H1 (cell line): ENCODE data around the gene TRAF6. TPM values are rescaled to one million over a fixed set of nuclear protein-coding genes. Genes with fewer than 3 reads are reported as not detected.

Experiments used
- CTCF ChIA-PET: fragments of 300-600 bp; sonication (Branson Sonifier 250); formaldehyde crosslinking; loops from one replicate; lab custom pipeline; 2021; ENCODE audit not compliant: partially characterized antibody; lab: Charles Lee
- POLR2A ChIA-PET: fragments of 300-600 bp; sonication (Branson Sonifier 250); formaldehyde crosslinking; loops from one replicate; lab custom pipeline; 2021; ENCODE audit warnings: inconsistent platforms; ENCODE audit not compliant: partially characterized antibody; lab: Charles Lee
- DNase-seq, 2 experiments: peaks; one replicate each; pipeline versions ENCODE4 v3.0.0 to v3.0.0-alpha.2; 2010 to 2022; ENCODE audit warnings: low spot score in 2 of 2, low read depth in 1 of 2, mixed read lengths in 1 of 2
- FAIRE-seq: peaks from 2 replicates; lab custom pipeline; 2011; peaks lifted over from hg19 to GRCh38; lab: Jason Lieb, UNC
- H2AFZ ChIP-seq: 2 replicates; pipeline ENCODE4 v1.8.1; 2012; ENCODE audit warnings: low read length, inconsistent platforms
- H2AK5ac ChIP-seq: 2 replicates; pipeline ENCODE4 v1.6.1; 2013; ENCODE audit warnings: low read depth, low read length
- H2BK120ac ChIP-seq: replicated peaks from 2 replicates; pipeline ENCODE3; 2013; ENCODE audit warnings: low read depth, low read length, inconsistent platforms
- H2BK12ac ChIP-seq: 2 replicates; pipeline ENCODE4 v1.6.1; 2013; ENCODE audit warnings: low read depth, low read length
- H2BK15ac ChIP-seq: 2 replicates; pipeline ENCODE4 v1.6.1; 2013; ENCODE audit warnings: low read length
- H2BK20ac ChIP-seq: 2 replicates; pipeline ENCODE4 v1.6.1; 2013; ENCODE audit warnings: low read length
- H2BK5ac ChIP-seq: 2 replicates; pipeline ENCODE4 v1.6.1; 2013; ENCODE audit warnings: low read depth, low read length
- H3K14ac ChIP-seq: 2 replicates; pipeline ENCODE4 v1.6.1; 2013; ENCODE audit warnings: inconsistent platforms; ENCODE audit not compliant: insufficient read length
- H3K18ac ChIP-seq: 2 replicates; pipeline ENCODE4 v1.6.1; 2013; ENCODE audit warnings: low read length; ENCODE audit errors: extremely low read depth
- H3K23ac ChIP-seq: 2 replicates; pipeline ENCODE4 v1.6.1; 2013; ENCODE audit warnings: inconsistent platforms; ENCODE audit not compliant: insufficient read length
- H3K23me2 ChIP-seq: 2 replicates; pipeline ENCODE4 v1.6.1; 2013; ENCODE audit warnings: low read depth, low read length
- H3K27ac ChIP-seq: 2 replicates; pipeline ENCODE4 v1.6.1; 2011; ENCODE audit warnings: low read depth, low read length, inconsistent platforms
- H3K27me3 ChIP-seq, 4 experiments: replicated peaks in 1 of 4; 1 replicate in 1 of 4; 2 replicates in 3 of 4; pipeline versions ENCODE4 v1.6.1 to v1.8.1; 2011 to 2013; ENCODE audit warnings: low read length in 3 of 4, mild to moderate bottlenecking in 3 of 4, inconsistent platforms in 2 of 4, mixed read lengths in 2 of 4, moderate library complexity in 1 of 4; ENCODE audit not compliant: control insufficient read depth in 3 of 4, insufficient read depth in 3 of 4; ENCODE audit errors: extremely low read depth in 1 of 4
- H3K36me3 ChIP-seq, 4 experiments: 2 replicates each; pipeline versions ENCODE4 v1.6.1 to v1.8.1; 2011 to 2013; ENCODE audit warnings: mild to moderate bottlenecking in 4 of 4, low read length in 3 of 4, moderate library complexity in 2 of 4, control low read depth in 1 of 4, inconsistent platforms in 1 of 4; ENCODE audit not compliant: insufficient read depth in 4 of 4, control insufficient read depth in 2 of 4
- H3K4ac ChIP-seq: replicated peaks from 2 replicates; pipeline ENCODE3; 2013; ENCODE audit warnings: low read length, low read depth, mixed read lengths, inconsistent platforms; ENCODE audit not compliant: insufficient read length
- H3K4me1 ChIP-seq, 4 experiments: replicated peaks in 1 of 4; 1 replicate in 1 of 4; 2 replicates in 3 of 4; pipeline versions ENCODE4 v1.6.1 to v1.8.1; 2011 to 2013; ENCODE audit warnings: low read length in 3 of 4, inconsistent platforms in 2 of 4, mixed read lengths in 1 of 4; ENCODE audit not compliant: insufficient read depth in 4 of 4, control insufficient read depth in 3 of 4
- H3K4me2 ChIP-seq, 2 experiments: 2 replicates each; pipeline versions ENCODE4 v1.6.1 to v1.8.1; 2011 to 2013; ENCODE audit warnings: low read depth in 2 of 2, low read length in 2 of 2, control low read depth in 1 of 2, inconsistent platforms in 1 of 2, mild to moderate bottlenecking in 1 of 2; ENCODE audit not compliant: insufficient read depth in 1 of 2
- H3K4me3 ChIP-seq, 4 experiments: fragments of 200-600, 300-600 bp in 1 of 4; sonication (generic), shearing (Covaris generic), sonication (Bioruptor Twin) in 1 of 4; 2 replicates each; pipeline versions ENCODE4 v1.5.1 to v1.8.1; 2011 to 2016; ENCODE audit warnings: low read length in 4 of 4, low read depth in 3 of 4, control low read depth in 2 of 4, inconsistent platforms in 2 of 4, mild to moderate bottlenecking in 2 of 4, mixed read lengths in 1 of 4, moderate library complexity in 1 of 4; ENCODE audit not compliant: insufficient read depth in 2 of 4; ENCODE audit errors: extremely low read depth in 1 of 4
- H3K56ac ChIP-seq: replicated peaks from 2 replicates; pipeline ENCODE3; 2013; ENCODE audit warnings: low read depth, mild to moderate bottlenecking, mixed read lengths, low read length, inconsistent platforms; ENCODE audit not compliant: insufficient read length
- H3K79me1 ChIP-seq: 2 replicates; pipeline ENCODE4 v1.6.1; 2013; ENCODE audit warnings: low read depth, low read length, control low read depth
- H3K79me2 ChIP-seq, 2 experiments: 2 replicates each; pipeline versions ENCODE4 v1.6.1 to v1.8.1; 2012 to 2013; ENCODE audit warnings: low read length in 2 of 2, mild to moderate bottlenecking in 2 of 2, inconsistent platforms in 1 of 2; ENCODE audit not compliant: insufficient read depth in 2 of 2, control insufficient read depth in 1 of 2
- H3K9ac ChIP-seq, 4 experiments: replicated peaks in 1 of 4; 1 replicate in 1 of 4; 2 replicates in 3 of 4; pipeline versions ENCODE4 v1.6.1 to v1.8.1; 2011 to 2013; ENCODE audit warnings: low read depth in 3 of 4, low read length in 3 of 4, control low read depth in 2 of 4, mild to moderate bottlenecking in 2 of 4, moderate library complexity in 2 of 4, inconsistent platforms in 1 of 4; ENCODE audit errors: extremely low read depth in 1 of 4
- H3K9me3 ChIP-seq, 2 experiments: 2 replicates each; pipeline versions ENCODE4 v1.6.1 to v1.8.1; 2012 to 2013; ENCODE audit warnings: mild to moderate bottlenecking in 2 of 2, moderate library complexity in 2 of 2, control low read depth in 1 of 2, inconsistent platforms in 1 of 2, low read depth in 1 of 2, low read length in 1 of 2, mixed read lengths in 1 of 2; ENCODE audit not compliant: insufficient read depth in 2 of 2
- H4K20me1 ChIP-seq, 2 experiments: replicated peaks in 1 of 2; 2 replicates each; pipeline versions ENCODE3 to v1.8.1; 2011 to 2013; ENCODE audit warnings: inconsistent platforms in 2 of 2, low read length in 2 of 2, mild to moderate bottlenecking in 1 of 2; ENCODE audit not compliant: insufficient read depth in 2 of 2, control insufficient read depth in 1 of 2
- H4K5ac ChIP-seq: 2 replicates; pipeline ENCODE4 v1.6.1; 2013; ENCODE audit warnings: low read length, low read depth, mixed read lengths, inconsistent platforms; ENCODE audit not compliant: insufficient read length
- H4K8ac ChIP-seq: 2 replicates; pipeline ENCODE4 v1.8.0; 2013; ENCODE audit warnings: mild to moderate bottlenecking, moderate library complexity, low read length, inconsistent platforms; ENCODE audit not compliant: insufficient read depth; ENCODE audit errors: extremely low read depth
- H4K91ac ChIP-seq: replicated peaks from 2 replicates; pipeline ENCODE3; 2013; ENCODE audit warnings: low read length, mixed read lengths, inconsistent platforms; ENCODE audit not compliant: insufficient read length
- ASH2L ChIP-seq: fragments of 200-600, 300-600 bp; sonication (generic); IDR thresholded peaks from one replicate; pipeline ENCODE4 v1.7.1; 2017; ENCODE audit warnings: low read length
- CBX5 ChIP-seq: fragments of 300-800, 300-1000 bp; sonication (generic); IDR thresholded peaks from 2 replicates; pipeline ENCODE4 v1.7.1; 2016; ENCODE audit warnings: antibody characterized with exemption, low read length, low read depth
- CEBPB ChIP-seq: IDR thresholded peaks from 2 replicates; pipeline ENCODE4 v1.6.1; 2012; ENCODE audit warnings: low read depth, low read length
- CTBP2 ChIP-seq: IDR thresholded peaks from 2 replicates; pipeline ENCODE4 v1.7.0; 2011; ENCODE audit warnings: borderline replicate concordance, mild to moderate bottlenecking, moderate library complexity, mixed read lengths, low read length; ENCODE audit not compliant: insufficient read depth, insufficient read length
- FOSL1 ChIP-seq: IDR thresholded peaks from 2 replicates; pipeline ENCODE4 v1.6.1; 2011; ENCODE audit warnings: mild to moderate bottlenecking, low read depth, low read length, moderate library complexity; ENCODE audit not compliant: insufficient read depth
- NANOG ChIP-seq: IDR thresholded peaks from 2 replicates; pipeline ENCODE4 v1.6.1; 2011; ENCODE audit warnings: low read length, low read depth, mild to moderate bottlenecking, inconsistent platforms; ENCODE audit not compliant: insufficient read depth, poor library complexity, severe bottlenecking
- RFX5 ChIP-seq: IDR thresholded peaks from 2 replicates; pipeline ENCODE4 v1.6.1; 2011; ENCODE audit warnings: low read depth, low read length, improper control_type of control experiment, borderline replicate concordance
- SRF ChIP-seq: IDR thresholded peaks from 2 replicates; pipeline ENCODE4 v1.6.1; 2011; ENCODE audit warnings: mild to moderate bottlenecking, low read depth, low read length, moderate library complexity
- TBP ChIP-seq: IDR thresholded peaks from 2 replicates; pipeline ENCODE4 v1.6.1; 2011; ENCODE audit warnings: low read depth, low read length, improper control_type of control experiment
- WGBS, 2 experiments: shearing (Covaris generic) in 1 of 2; methylation state at CpG; one replicate each; pipeline versions ENCODE4 v1.1.6 to v1.1.7; 2013 to 2015; ENCODE audit warnings: low lambda C conversion rate in 2 of 2, mixed read lengths in 2 of 2, inconsistent platforms in 1 of 2, low coverage in 1 of 2, missing lambda C conversion rate in 1 of 2; ENCODE audit not compliant: insufficient replicate concordance in 2 of 2, insufficient coverage in 1 of 2, insufficient read length in 1 of 2; ENCODE audit errors: extremely low coverage in 1 of 2, missing lambda C conversion rate in 1 of 2; 5-methylcytosine and 5-hydroxymethylcytosine counted together
- polyA plus RNA-seq, 7 experiments: library from polyadenylated mRNA; depleted of rRNA in 3 of 7; stranded (reverse) in 5 of 7; unstranded in 2 of 7; fragments of >200 nt in 5 of 7; fragments of 200-250 nt in 2 of 7; gene quantifications; 1 replicate in 5 of 7; 2 replicates in 1 of 7; 4 replicates in 1 of 7; pipeline versions ENCODE4 v1.2.1 to v1.2.3, GENCODE V29; 2011 to 2013; ENCODE audit warnings: missing spikeins in 2 of 7, mixed read lengths in 2 of 7
- total RNA-seq: library from RNA; stranded (reverse); fragmentation: NEBNext Ultra II Directional; extraction: Animal tissue kit (Norgen Biotek cat#: 25700); gene quantifications from 2 replicates; pipeline ENCODE4 v1.2.1, GENCODE V29; 2021

The TRAF6 gene
- total and polyA plus RNA-seq, 2 of the 8 experiments (the other 6 are each of a cell fraction or from before 2014, with no cell fraction given), result 4.6 to 8.8 TPM

DNA sequence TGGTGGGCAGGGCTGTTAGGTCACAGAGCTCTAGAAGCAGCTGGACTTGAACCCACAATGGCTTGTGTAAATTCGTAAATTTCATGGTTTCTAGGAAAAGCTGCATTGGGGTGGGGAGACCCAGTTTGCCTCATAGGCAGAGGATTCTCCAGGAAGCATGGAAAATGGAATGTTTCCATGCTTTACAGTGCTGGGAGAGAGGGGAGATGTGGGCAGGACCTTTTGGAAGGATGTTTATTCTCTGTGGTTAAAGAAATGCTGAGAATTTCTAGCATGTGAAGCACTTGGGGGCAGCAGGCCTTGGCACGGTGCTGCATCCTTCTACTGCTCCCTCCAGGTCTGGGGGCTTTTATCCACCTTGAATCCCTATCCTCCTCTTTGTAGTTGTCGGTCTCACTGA is 46.3 kb downstream of the TRAF6 start:
- no peak overlapping the region for H4K5ac ChIP-seq
- H2AK5ac ChIP-seq, result no peak overlapping the region
- no peaks in the 10 kb centered on the region for H3K27me3 ChIP-seq
- no peak overlapping the region for H3K4me3 ChIP-seq
- H3K79me2 ChIP-seq, result no peaks in the 10 kb centered on the region
- no peaks in the 10 kb centered on the region for H3K79me1 ChIP-seq
- H3K56ac ChIP-seq, result no peak overlapping the region
- H2BK20ac ChIP-seq, result no peak overlapping the region
- H3K4ac ChIP-seq, result no peak overlapping the region
- H2BK120ac ChIP-seq, result no peak overlapping the region
- H3K23ac ChIP-seq, result no peak overlapping the region
- no peak for FAIRE-seq
- H4K20me1 ChIP-seq, result no peaks in the 10 kb centered on the region
- H3K14ac ChIP-seq, result no peak overlapping the region
- H3K23me2 ChIP-seq, result no peaks in the 10 kb centered on the region
- H4K91ac ChIP-seq, result no peak overlapping the region
- TF ChIP-seq SRF (no peak), NANOG (no peak), CEBPB (no peak), TBP (no peak), CTBP2 (no peak), ASH2L (no peak), CBX5 (no peak), FOSL1 (no peak), RFX5 (no peak)
- TF ChIP-seq, all 59 proteins: peak for 0
- H3K9me3 ChIP-seq, result no peaks in the 10 kb centered on the region
- ChIA-PET CTCF (interaction anchor here (0.6 to 8.8 kb wide), 6 partner anchors 10 to 275 kb away, joined by 3 to 92 read pairs (median 6); no protein-coding TSS in a partner anchor), POLR2A (no interaction called here)
- 85% methylated on average over 3 of the region's 3 CpGs; no CpG with 5 or more reads in 1 of the 2 experiments for WGBS, 2 experiments
- H3K4me1 ChIP-seq, result peaks cover 1 to 9% (median 4%) of the 10 kb centered on the region in 4 experiments; a peak in 6 of 7 replicates
- no peak overlapping the region for H2BK15ac ChIP-seq
- H4K8ac ChIP-seq, result no peak overlapping the region
- H2BK5ac ChIP-seq, result no peak overlapping the region
- H3K9ac ChIP-seq, result no peak overlapping the region; a peak in 1 of 7 replicates
- H3K36me3 ChIP-seq, result 0 out of 8 replicates have a peak, but pooled peaks cover 0 to 2% (median 0%) of the 10 kb centered on the region in 4 experiments
- H2AFZ ChIP-seq, result no peak overlapping the region
- no peak overlapping the region for H3K4me2 ChIP-seq
- no peak overlapping the region for H2BK12ac ChIP-seq
- DNase-seq, result no peak
- H3K18ac ChIP-seq, result no peak overlapping the region
- no peak overlapping the region for H3K27ac ChIP-seq
